GM15510 (cell line): ENCODE results near the gene BCAR1.

Experiments
- POLR2A ChIP-seq: IDR thresholded peaks from 3 replicates; pipeline ENCODE4 v1.6.1; 2011; ENCODE audit warnings: borderline replicate concordance; ENCODE audit not compliant: insufficient read length; ENCODE audit errors: extremely low read depth

Gene BCAR1

DNA sequence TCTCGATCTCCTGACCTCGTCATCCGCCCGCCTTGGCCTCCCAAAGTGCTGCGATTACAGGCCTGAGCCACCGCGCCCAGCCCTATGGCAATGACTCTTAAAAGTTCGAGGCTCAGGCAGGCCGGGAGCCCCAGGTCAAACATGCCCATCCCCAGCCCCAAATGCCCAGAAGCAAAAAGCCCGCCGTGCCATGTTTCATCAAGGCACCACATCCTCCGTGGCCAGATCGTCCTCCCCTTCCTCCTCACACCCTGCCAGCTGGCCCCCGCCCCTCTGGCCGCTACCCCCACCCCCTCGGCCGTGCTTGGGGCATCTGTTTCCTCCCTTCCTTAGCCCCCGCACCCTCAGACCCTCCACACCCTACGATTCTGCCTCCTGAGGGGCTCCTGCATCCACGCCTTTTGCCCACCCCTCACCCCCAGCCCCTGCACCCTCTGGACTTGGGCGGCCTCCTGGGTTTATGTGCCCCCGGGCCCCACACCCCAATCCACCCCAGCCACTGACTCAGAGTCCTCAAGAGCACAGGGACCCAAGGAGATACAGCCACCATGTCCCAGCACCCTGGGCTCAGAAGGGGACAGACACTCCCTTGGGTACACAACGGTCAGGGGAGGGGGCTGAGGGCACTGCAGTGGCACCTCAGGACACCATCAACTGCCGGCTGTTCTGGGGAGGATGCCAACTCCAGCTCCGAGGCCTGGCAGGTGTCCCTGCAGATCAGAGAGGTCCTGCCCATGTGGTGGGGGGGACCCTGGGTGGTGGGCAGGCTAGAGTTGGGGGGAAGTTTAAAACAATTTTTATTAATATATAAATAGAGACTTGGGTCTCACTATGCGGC lies 25.5 kb downstream of the BCAR1 start:
- TF ChIP-seq POLR2A, result no peak

DNA sequence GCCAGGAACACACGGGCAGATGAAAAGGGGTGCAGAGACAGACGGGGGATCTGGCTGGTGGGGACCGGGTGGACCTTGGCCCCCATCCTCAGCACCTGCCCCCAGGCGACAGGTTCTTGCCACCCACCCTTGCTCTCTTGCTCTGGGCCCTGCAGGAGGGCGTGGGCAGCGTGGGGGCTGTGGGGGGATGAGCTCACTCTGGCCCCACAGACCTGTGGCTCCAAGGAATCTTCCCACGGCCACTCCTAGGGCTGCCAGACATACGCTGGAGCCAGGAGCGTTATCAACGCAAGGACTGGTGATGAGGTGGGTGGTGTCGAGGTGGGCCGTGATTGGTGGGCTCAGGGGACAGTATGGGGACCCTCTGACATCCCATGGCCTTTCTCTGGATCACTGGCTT lies 26.3 kb downstream of the BCAR1 start:
- TF ChIP-seq POLR2A, result no peak

DNA sequence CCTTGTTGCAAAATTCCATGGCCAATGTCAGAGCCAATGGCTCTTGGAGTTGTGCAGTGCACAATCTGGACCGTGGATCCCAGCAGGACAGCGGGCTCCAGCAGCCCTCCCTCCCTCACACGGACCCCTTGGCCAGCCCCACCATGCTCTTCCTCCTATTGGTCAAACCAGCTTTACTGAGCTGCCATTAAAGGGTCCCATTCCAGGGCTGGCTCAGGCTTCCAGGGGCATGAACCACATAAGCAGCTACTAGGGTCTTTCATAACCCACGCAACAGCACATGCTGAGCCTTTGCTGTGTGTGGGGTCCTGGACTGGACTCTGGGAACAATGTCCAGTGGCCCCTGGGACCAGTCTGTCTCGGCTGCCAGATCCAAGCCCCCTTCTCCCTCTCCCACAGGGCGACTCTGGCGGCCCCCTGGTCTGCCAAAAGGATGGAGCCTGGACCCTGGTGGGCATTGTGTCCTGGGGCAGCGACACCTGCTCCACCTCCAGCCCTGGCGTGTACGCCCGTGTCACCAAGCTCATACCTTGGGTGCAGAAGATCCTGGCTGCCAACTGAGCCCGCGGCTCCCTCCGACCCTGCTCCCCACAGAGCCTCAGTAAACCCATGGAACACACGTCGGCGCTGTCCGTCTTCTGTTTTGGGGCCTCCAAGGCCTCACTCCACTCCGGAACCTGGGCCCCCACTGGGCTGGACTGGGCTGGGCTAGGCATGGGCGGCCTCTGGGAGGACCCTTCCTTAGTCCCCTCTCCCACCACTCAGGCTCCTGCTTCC lies 26.9 kb downstream of the BCAR1 start:
- TF ChIP-seq POLR2A, result no peak

DNA sequence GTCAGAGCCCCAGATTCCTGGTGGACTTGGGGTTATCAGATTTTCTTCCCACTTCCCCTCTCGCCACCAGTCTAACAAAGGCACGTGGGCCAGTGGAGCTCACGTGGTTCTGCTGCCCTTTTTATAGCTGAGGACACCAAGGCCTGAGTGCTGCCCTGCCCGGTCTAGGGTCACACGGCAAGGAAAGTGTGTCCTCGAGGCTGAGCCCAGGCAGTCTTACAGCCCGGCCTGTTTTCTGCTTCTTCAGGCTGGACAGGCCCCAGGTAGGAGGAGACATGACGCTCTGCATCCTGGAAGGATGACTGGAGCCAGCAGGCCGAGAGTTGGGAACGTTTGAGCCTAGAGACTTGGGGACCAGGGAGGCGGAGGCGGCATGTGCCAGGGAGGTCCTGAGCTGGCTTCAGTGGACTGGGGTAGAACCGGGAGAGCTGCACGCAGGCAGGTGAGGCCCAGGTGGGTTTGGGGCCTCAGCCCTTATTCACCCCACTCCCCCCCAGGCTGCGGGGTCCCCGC lies 29.1 kb downstream of the BCAR1 start:
- TF ChIP-seq POLR2A, result no peak

DNA sequence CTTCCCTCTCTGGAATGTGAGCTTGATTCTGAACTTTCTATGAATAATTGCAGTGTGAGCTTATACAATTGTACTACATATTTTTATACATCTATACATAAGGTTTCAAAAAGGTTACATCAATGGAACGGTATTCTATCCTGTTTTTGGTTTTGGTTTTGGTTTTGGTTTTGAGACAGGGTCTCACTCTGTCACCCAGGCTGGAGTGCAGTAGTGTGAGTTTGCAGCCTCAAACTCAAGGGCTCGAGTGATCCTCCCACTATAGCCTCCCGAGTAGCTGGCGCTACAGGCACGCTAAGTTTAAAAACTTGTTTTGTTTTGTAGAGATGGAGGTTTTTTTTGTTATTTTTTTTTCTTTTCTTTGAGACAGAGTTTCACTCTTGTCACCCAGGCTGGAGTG lies 31.6 kb downstream of the BCAR1 start:
- TF ChIP-seq POLR2A, result no peak

DNA sequence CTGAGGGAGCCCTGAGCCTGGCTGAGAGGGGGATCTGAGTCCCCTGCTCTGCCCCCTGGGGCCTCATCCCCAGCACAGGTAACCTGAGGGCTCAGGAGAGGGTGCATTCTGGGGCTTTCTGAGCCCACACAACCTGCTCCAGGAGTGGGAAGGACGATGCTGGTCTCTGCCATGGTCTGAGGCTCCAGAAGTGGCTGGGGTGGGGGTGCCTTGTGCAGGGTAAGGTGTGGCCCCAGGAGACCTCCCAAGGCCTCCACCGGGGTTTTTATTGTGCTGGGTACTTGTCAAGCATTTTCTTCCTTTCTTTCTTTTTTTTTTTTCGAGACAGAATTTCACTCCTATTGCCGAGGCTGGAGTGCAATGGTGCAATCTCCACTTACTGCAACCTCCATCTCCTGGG lies 32.3 kb downstream of the BCAR1 start:
- no peak for TF ChIP-seq POLR2A

DNA sequence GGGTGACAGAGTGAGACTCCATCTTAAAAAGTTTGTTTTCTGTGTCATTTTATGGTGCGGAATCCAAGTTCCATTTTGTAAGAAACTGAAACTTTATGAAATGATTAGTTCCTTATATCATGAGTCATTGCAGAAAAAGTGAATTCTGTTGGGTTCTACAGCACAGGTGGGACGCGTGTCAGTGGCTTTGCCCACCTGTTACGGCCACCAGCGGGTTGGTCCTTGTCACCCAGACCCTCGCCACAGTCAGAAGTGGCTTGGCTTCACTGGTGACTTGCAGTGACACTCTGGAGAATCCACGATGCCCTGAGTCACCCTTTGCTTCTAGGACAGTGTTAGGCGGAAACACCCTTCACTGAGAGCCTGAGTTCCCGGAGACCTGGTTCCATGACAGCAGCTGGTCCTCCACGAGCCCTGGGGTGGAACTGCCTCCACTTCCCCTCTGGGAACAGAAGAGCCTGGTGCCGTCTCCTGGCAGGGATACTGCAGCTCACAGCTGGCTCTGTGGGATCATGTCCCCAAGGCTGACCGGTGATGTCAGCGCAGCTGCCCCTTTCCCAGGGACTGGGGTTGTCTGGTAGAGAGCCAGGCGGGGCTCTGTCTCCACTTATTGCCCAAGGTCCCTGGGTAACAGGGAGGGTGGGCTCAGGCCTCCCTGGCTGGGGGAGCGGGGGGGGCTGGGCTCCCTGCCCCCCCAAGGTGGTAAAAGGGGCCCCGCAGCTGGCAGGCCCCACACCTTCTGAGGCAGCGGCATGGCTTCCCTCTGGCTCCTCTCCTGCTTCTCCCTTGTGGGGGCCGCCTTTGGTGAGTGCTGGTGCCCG lies 33.0 kb downstream of the BCAR1 start, which contains the start of gene CTRB1:
TSS of gene CTRB1 (plus strand) at position 733 of the 821 bp plus-strand sequence. CDS start at position 753, 20 bp downstream.
- TF ChIP-seq POLR2A, result no peak

DNA sequence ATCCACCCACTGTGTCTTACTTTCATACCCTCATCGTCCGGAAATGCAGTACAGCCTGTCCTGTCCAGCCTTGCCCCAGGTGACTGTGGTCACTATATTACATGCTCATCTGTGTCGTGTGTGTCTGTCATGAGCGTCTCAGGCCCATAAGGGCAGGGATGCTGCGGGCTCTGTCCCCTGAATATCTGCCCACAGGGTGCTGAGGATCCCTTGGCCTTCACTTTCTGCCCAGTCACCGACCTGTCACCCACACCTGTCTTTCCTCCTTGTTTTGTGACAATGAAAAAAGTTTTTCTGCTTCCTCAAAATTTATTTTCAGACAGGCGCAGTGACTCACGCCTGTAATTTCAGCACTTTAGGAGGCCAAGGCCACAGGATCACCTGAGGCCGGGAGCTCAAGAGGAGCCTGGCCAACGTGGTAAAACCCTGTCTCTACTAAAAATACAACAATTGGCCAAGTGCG lies 34.0 kb downstream of the BCAR1 start:
- no peak for TF ChIP-seq POLR2A

DNA sequence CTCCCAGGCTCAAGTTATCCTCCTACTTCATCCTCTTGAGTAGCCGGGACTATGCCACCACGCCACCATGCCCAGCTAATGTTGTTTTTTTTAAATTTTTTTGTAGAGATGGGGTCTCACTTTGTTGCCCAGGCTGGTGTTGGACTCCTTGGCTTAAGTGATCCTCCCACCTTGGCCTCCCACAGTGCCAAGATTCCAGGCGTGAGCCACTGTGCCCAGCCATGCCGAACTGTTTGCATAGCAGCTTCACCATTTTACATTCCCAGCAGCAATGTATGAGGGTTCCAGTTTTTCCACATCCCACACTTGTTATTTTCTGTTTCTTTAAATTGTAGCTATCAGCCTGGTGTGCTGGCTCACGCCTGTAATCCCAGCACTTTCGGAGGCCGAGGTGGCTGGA lies 34.8 kb downstream of the BCAR1 start:
- TF ChIP-seq POLR2A, result no peak

DNA sequence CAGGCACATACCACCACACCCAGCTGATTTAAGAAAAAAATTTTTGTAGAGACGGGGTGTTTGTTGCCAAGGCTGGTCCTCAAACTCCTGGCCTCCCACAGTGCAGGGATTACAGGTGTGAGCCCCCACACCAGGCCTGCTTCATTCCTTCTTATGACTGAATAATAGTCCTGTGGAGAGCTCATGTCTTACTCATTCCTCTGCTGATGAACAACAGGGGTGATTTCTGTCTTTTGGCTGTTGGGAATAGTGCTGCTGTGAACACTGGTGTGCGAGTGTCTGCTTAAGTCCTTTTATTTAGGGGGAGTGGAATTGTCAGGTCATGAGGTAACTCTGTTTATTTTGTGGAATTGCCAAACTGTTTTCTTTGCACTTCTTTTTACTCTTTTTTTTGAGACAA lies 35.3 kb downstream of the BCAR1 start:
- TF ChIP-seq POLR2A, result no peak

DNA sequence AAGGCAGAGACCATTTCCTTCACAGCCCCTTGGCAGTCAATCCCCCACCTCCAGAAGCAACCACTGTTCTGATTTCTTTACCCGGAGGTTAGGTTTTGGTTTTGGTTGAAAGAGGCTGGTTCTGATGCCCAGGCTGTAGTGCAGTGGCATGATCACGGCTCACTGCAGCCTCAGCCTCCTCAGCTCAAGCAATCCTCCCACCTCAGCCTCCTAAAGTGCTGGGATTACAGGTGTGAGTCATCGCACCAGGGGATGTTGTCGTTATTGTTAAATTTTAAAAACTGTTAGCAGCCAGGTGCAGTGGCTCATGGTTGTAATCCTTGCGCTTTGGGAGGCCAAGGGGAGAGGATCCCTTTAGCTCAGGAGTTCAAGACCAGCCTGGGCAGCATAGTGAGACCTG lies 41.5 kb downstream of the BCAR1 start:
- no peak for TF ChIP-seq POLR2A

DNA sequence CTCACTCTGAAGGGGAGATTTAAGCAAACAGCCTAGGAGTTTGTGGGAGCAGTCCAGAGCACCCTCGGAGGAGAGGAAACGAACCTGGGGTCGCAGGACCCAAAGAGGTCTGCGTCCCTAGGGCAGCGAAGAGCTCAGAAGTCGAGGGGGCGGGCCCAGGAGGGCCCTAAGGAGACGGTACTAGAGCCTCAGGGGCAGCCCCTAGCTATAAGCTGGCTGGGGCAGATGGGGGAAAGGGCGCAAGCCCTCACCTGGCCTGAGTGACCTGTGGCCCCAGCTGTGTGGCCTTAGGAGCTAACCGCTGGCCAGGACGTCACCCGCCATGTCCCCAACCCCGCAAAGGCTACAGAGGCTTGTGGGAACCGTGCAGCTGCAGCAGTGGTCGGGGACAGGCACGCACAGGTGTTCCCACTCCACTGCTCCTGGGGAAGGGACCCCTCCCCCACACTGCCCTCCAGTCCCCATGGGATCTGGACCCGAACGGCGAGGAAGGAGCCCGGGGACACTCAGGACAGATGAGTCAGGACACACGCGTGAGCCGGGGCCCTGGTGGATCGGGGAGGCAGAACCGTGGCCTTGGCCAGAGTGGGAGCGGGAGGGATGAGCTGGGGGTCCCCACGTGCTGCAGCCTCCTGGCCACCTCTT lies 42.4 kb downstream of the BCAR1 start:
- no peak for TF ChIP-seq POLR2A

DNA sequence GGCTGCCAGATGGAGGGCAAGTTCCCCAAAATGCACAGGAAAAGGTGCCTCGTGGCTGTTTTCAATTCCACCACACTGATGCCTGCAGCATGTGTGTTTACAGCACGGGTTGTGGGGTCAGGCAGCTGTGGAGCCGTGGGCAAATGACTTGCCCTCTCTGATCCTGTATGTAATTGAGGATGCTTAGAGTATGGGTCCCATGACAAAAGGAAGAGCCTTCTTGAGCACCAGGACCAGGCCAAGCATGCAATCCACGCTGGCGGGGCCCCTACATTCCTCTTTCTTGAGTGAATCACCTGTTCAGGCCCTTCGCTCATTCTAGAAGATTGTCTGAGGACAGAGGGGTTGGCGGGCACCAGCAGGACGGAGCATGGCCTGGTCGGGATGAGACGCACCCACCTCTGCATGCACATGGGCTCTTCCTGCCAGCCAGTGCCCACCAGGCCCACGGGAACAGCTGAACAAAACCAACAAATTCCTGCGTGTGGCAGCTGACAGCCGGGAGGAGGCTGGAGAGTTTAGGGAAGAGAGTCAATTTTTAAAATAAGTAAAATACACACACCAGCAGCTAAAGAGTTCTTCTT lies 43.1 kb downstream of the BCAR1 start:
- TF ChIP-seq POLR2A, result no peak

DNA sequence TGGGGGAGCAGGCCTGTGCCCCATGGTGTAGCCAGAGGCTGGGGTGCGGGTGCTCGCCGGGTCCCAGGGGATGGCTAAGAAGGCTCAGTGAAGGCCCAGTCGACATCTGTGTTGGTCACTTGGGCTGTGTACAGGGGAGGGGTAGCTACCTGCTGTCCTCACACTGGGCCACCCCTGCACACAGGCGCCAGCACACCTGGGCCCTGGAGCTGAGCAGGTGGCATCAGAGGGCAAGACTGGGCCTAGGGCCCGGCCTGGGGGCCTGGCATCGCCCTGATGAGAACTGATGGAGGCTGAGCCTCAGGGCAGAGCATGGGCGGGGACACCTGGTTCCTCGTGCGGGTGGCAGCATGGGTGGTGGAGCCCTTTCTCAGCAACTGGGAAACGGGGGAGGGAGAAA lies 43.6 kb downstream of the BCAR1 start:
- TF ChIP-seq POLR2A, result no peak
